Subcutaneous adipose tissue (tissue), 4 donors: ENCODE data around the gene KCNK3. TPM values are rescaled to one million over a fixed set of nuclear protein-coding genes. Genes with fewer than 3 reads are reported as not detected.

ENCODE experiments used
- total RNA-seq, 4 donors: library from RNA; depleted of rRNA; stranded (reverse); fragments of >200 nt; gene quantifications; one replicate each; pipeline ENCODE4 v1.1.0, GENCODE V29; 2016
- TF ChIP-seq, protein P1 (sequence below): fragments of 450-650 bp; IDR thresholded peaks from one replicate; pipeline ENCODE4 v1.5.1; 2016; ENCODE audit warnings: low read depth, mild to moderate bottlenecking, control low read depth, antibody characterized with exemption, moderate library complexity

Gene KCNK3
- total RNA-seq, 4 donors from 2014 or later = 1.8 to 5.7 (median 4.5) TPM

- TF ChIP-seq, protein P1, sequence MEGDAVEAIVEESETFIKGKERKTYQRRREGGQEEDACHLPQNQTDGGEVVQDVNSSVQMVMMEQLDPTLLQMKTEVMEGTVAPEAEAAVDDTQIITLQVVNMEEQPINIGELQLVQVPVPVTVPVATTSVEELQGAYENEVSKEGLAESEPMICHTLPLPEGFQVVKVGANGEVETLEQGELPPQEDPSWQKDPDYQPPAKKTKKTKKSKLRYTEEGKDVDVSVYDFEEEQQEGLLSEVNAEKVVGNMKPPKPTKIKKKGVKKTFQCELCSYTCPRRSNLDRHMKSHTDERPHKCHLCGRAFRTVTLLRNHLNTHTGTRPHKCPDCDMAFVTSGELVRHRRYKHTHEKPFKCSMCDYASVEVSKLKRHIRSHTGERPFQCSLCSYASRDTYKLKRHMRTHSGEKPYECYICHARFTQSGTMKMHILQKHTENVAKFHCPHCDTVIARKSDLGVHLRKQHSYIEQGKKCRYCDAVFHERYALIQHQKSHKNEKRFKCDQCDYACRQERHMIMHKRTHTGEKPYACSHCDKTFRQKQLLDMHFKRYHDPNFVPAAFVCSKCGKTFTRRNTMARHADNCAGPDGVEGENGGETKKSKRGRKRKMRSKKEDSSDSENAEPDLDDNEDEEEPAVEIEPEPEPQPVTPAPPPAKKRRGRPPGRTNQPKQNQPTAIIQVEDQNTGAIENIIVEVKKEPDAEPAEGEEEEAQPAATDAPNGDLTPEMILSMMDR = no peak
These were observed 23.8 kb downstream of the KCNK3 start for GRCh38 chr2:26716340-26716739.

GRCh38 chr2:26716769-26717168 lies 24.2 kb downstream of the KCNK3 start:
- TF ChIP-seq, protein P1 = no peak

DNA sequence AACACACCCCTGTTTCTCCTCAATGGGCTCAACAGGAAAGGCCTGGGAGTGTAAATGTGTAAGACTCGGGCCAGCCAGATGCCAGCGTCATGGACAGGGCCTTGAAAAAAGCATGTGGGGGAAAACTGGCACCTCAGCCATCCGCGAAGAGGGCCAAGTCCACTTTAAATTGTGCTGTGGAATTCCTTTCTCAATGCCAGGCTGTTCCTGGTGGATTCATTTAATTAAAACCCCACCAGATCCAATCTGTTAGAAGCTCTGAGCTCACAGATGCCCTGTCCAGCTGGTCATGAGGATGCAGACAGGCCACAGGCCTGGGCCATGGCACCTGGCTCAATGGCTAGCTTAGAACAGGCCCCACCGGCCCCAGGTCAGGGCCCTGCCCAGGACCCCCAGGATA lies 24.8 kb downstream of the KCNK3 start:
- TF ChIP-seq, protein P1 = no peak

DNA sequence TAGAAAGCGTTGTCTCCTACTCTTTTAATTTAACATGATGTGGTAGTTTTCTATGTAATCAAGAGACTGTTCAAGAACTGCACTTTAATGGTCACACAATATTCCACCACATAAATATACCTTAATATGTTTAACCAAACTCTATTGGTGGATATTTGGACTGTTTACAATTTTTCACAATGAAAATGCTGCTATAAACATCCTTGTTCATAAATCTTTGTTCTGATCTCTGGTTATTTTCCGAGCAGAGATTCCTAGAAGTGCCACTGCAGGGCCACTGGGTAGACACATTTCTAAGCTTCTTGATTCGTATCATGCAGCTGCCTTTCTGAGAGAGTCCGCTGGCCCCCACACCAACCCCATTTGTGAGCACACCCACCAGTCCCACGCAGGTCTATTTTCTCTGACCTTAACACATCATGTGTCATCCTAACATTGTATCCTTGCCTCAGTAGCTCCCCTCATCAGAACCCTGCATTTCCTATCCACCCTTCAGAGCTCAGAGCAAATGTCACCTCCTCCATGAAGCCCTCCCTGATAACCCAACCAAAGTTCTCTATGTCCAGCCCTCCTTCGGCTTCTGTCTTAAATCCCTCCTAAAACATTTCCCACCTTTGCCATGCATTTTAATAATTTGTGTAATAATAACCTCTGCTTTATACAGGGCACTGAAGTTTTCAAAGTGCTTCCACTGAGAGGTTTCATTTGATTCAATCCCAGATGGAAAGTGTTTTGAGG lies 26.6 kb downstream of the KCNK3 start:
- TF ChIP-seq, protein P1 = no peak

- TF ChIP-seq, protein P1 = no peak
These were observed 28.0 kb downstream of the KCNK3 start for GRCh38 chr2:26720322-26721114.

DNA sequence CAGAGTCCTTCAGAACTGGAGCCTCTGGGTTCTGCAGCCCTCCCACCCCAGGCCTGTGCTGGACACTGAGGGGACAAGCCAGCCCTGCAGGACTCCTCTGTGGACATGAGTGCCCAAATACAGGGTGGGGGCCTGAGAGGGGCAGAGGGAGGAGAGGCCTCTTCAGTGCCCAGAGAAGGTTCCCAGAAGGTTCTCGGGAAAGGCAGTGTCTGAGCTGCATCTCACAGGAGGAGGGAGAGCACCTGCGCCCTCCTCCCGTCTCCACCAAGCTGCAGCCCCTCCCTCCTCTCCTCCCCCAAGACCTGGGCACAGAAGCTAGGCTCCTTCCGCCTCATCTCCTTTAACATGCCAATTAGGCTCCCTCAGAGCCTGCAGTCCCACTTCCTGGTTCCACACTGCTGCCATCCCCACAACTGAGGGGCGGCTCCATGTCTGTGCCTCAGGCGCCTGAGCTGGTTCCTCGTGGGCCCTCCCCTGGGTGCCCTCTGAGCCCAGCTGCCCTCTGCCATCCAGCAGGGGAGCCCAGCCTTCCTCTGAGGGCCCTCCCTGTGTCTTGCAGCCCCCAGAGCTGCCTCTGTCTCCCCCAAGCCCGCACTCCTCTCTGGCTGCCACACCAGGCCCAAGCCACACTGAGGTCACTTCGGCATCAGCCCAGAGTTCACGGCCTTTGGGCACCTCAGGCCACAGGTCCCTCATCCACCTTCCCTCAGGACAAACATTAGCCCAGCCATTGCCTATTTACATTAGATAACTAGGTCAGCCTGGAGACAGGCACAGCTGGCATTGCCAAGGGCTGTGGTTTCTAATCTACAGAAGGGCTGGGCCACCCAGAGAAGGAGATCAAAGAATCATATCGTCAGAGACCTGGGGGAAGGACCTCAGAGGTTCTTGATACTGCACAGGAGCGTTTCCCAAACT lies 28.9 kb downstream of the KCNK3 start:
- TF ChIP-seq, protein P1 = no peak

GRCh38 chr2:26722328-26722727 lies 29.8 kb downstream of the KCNK3 start:
- TF ChIP-seq, protein P1 = no peak
